MM.1S (cell line): ENCODE data around the gene DCUN1D3.

Experiments
- EZH2 ChIP-seq: fragments of 300-600 bp; sonication (generic); optimal IDR thresholded peaks from 2 replicates; pipeline ENCODE3; 2017; ENCODE audit warnings: low read depth, mild to moderate bottlenecking, antibody characterized with exemption, low read length, mixed read lengths
- EZH2phosphoT487 ChIP-seq: fragments of 300-600 bp; sonication (generic); IDR thresholded peaks from 2 replicates; pipeline ENCODE4 v1.6.1; 2018; ENCODE audit warnings: antibody characterized with exemption, low read length

- no peak for TF ChIP-seq EZH2
- no peak for TF ChIP-seq EZH2phosphoT487
Observed at GRCh38 chr16:20874088-20874581, 26.0 kb downstream of the DCUN1D3 start.
